GM23338 (cell line): ENCODE results near the gene MARF1. TPM values are rescaled to one million over a fixed set of nuclear protein-coding genes. Genes with fewer than 3 reads are reported as not detected.
"Not testable (repeated sequence)": the region's sequence is repeated elsewhere in the genome, so short reads cannot be mapped to it uniquely, and the experiment has no call there.

Experiments used
- ATAC-seq: fragments of 200-7000 bp; cut with Tn5 transposase; 3 replicates; pipeline ENCODE4 v1.9.1; 2020
- DNase-seq: peaks from one replicate; pipeline ENCODE4 v3.0.0-alpha.2; 2015; ENCODE audit warnings: low spot score
- H2AFZ ChIP-seq: fragments of 200-600 bp; sonication (generic); 2 replicates; pipeline ENCODE4 v1.8.0; 2016; ENCODE audit warnings: antibody characterized with exemption, mild to moderate bottlenecking, moderate library complexity
- H3F3A ChIP-seq: fragments of 200-600 bp; sonication (generic); replicated peaks from 2 replicates; pipeline ENCODE4 v1.8.0; 2017; ENCODE audit warnings: antibody characterized with exemption, mixed run types, low read depth
- H3K27ac ChIP-seq: fragments of 200-600 bp; sonication (generic); 2 replicates; pipeline ENCODE4 v1.6.1; 2016; ENCODE audit warnings: low read depth
- H3K27me3 ChIP-seq: fragments of 200-600 bp; sonication (generic); 2 replicates; pipeline ENCODE4 v1.8.0; 2016; ENCODE audit warnings: mild to moderate bottlenecking, mixed run types, moderate library complexity; ENCODE audit not compliant: insufficient read depth
- H3K36me3 ChIP-seq: fragments of 200-600 bp; sonication (generic); 2 replicates; pipeline ENCODE4 v1.8.0; 2016; ENCODE audit warnings: mild to moderate bottlenecking; ENCODE audit not compliant: insufficient read depth
- H3K4me1 ChIP-seq: fragments of 200-600 bp; sonication (generic); 2 replicates; pipeline ENCODE4 v1.8.0; 2016; ENCODE audit warnings: mild to moderate bottlenecking, moderate library complexity; ENCODE audit not compliant: insufficient read depth
- H3K4me2 ChIP-seq: fragments of 200-600 bp; sonication (generic); 2 replicates; pipeline ENCODE4 v1.7.1; 2017; ENCODE audit warnings: mixed run types
- H3K4me3 ChIP-seq: fragments of 200-600 bp; sonication (generic); 2 replicates; pipeline ENCODE4 v1.6.1; 2016; ENCODE audit warnings: mixed run types
- H3K79me2 ChIP-seq: fragments of 200-600 bp; sonication (generic); replicated peaks from 2 replicates; pipeline ENCODE4 v1.8.0; 2017; ENCODE audit warnings: mild to moderate bottlenecking; ENCODE audit not compliant: insufficient read depth
- H3K9me2 ChIP-seq: fragments of 200-600 bp; sonication (generic); 2 replicates; pipeline ENCODE4 v1.8.0; 2017; ENCODE audit not compliant: insufficient read depth
- H4K20me1 ChIP-seq: fragments of 200-600 bp; sonication (generic); replicated peaks from 2 replicates; pipeline ENCODE4 v1.8.0; 2017; ENCODE audit warnings: mild to moderate bottlenecking; ENCODE audit not compliant: insufficient read depth
- H3K27ac Mint-ChIP-seq: 2 replicates; pipeline ENCODE4 v1.8.0; 2020; ENCODE audit warnings: inconsistent platforms, mild to moderate bottlenecking, moderate library complexity, mixed read lengths
- H3K27me3 Mint-ChIP-seq: 3 replicates; pipeline ENCODE4 v1.8.0; 2022; ENCODE audit warnings: low read depth, mild to moderate bottlenecking, moderate library complexity, mixed read lengths, inconsistent platforms; ENCODE audit not compliant: insufficient read depth, poor library complexity
- H3K36me3 Mint-ChIP-seq: 3 replicates; pipeline ENCODE4 v1.8.0; 2021; ENCODE audit warnings: low read depth, mild to moderate bottlenecking, inconsistent platforms, moderate library complexity, mixed read lengths
- H3K4me1 Mint-ChIP-seq: 3 replicates; pipeline ENCODE4 v1.8.0; 2020; ENCODE audit warnings: mild to moderate bottlenecking, inconsistent platforms, mixed read lengths
- H3K4me3 Mint-ChIP-seq: 3 replicates; pipeline ENCODE4 v1.8.0; 2021; ENCODE audit warnings: moderate library complexity, mild to moderate bottlenecking, inconsistent platforms, mixed read lengths
- H3K9me3 Mint-ChIP-seq: 3 replicates; pipeline ENCODE4 v1.8.0; 2020; ENCODE audit warnings: moderate library complexity, mild to moderate bottlenecking, inconsistent platforms, mixed read lengths
- EZH2 ChIP-seq: fragments of 200-600 bp; sonication (generic); IDR thresholded peaks from one replicate; pipeline ENCODE4 v1.8.0; 2017; ENCODE audit warnings: antibody characterized with exemption, mild to moderate bottlenecking, low read depth; ENCODE audit not compliant: unreplicated experiment
- EZH2phosphoT487 ChIP-seq: fragments of 200-600 bp; sonication (generic); IDR thresholded peaks from one replicate; pipeline ENCODE4 v1.8.1; 2018; ENCODE audit warnings: antibody characterized with exemption; ENCODE audit not compliant: unreplicated experiment
- JUNB ChIP-seq: IDR thresholded peaks from one replicate; pipeline ENCODE4 v1.6.1; 2016; ENCODE audit warnings: antibody characterized with exemption; ENCODE audit not compliant: unreplicated experiment
- STAT1 ChIP-seq: IDR thresholded peaks from one replicate; pipeline ENCODE4 v1.6.1; 2016; ENCODE audit warnings: antibody characterized with exemption; ENCODE audit not compliant: unreplicated experiment
- ZNF331 ChIP-seq: fragments of 250-450 bp; sonication (Bioruptor Pico); IDR thresholded peaks from 2 replicates; pipeline ENCODE4 v1.5.0; 2020; ENCODE audit warnings: low read depth, mild to moderate bottlenecking, moderate library complexity
- polyA plus RNA-seq: library from polyadenylated mRNA; unstranded; fragments of >200 nt; fragmentation: Nextera tagmentation; extraction: Ambion mirVana; gene quantifications from 2 replicates; pipeline ENCODE4 v1.2.1, GENCODE V29; 2016
- total RNA-seq: library from RNA; depleted of rRNA; stranded (reverse); fragments of >200 nt; shearing (Covaris generic); gene quantifications from 2 replicates; pipeline ENCODE4 v1.2.3, GENCODE V29; 2014
- TF ChIP-seq, protein P1 (sequence below): IDR thresholded peaks from one replicate; pipeline ENCODE4 v1.6.1; 2018; ENCODE audit warnings: antibody characterized with exemption; ENCODE audit not compliant: unreplicated experiment
- TF ChIP-seq, protein P2 (sequence below), 2 experiments: fragments of 200-600 bp in 1 of 2; sonication (generic) in 1 of 2; conservative IDR thresholded peaks; 2 replicates each; pipeline versions ENCODE4 v1.5.1 to v1.6.1; 2016 to 2017; ENCODE audit warnings: antibody characterized with exemption in 2 of 2, low read depth in 2 of 2, mild to moderate bottlenecking in 2 of 2, moderate library complexity in 1 of 2

MARF1 gene
- total and polyA plus RNA-seq, 2 experiments from 2014 or later: 8.3 to 16.0 TPM

GRCh38 chr16:15571557-15571956 is 71.4 kb downstream of the MARF1 start (continued):
- no peak for TF ChIP-seq EZH2

DNA sequence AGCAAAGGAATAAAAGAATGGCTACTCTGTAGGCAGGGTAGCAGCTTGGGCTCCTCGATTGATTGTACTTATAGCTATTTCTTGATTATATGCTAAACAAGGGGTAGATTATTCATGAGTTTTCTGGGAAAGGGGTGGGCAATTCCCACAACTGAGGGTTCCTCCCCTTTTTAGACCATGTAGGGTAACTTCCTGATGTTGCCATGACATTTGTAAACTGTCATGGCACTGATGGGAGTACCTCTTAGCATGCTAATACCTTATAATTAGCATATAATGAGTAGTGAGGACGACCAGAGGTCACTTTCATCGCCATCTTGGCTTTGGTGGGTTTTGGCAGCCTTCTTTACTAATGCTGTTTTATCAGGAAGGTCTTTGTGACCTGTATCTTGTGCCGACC is 72.3 kb downstream of the MARF1 start:
- H3K79me2 ChIP-seq, H4K20me1 ChIP-seq, H3K4me3 ChIP-seq, H3K9me2 ChIP-seq, H3K4me2 ChIP-seq, DNase-seq, H3K27me3 ChIP-seq, H3K4me3 Mint-ChIP-seq, H3K9me3 Mint-ChIP-seq, H2AFZ ChIP-seq, H3K27ac Mint-ChIP-seq, ATAC-seq, H3F3A ChIP-seq, H3K36me3 Mint-ChIP-seq, H3K27me3 Mint-ChIP-seq, H3K27ac ChIP-seq, H3K36me3 ChIP-seq: not testable (repeated sequence)
- H3K4me1 Mint-ChIP-seq: peaks cover 22% of the 10 kb centered on the region
- H3K4me1 ChIP-seq: peaks cover 11% of the 10 kb centered on the region

- Mint-ChIP-seq H3K9me3 (no peaks in the 10 kb centered on the region), H3K27ac (no peak overlapping the region), H3K27me3 (peaks cover 7% of the 10 kb centered on the region), H3K4me1 (peaks cover 30% of the 10 kb centered on the region), H3K4me3 (no peak overlapping the region), H3K36me3 (peaks cover 5% of the 10 kb centered on the region; the same call in 1 of the 3 replicates)
- H3K9me2 ChIP-seq: no peaks in the 10 kb centered on the region
- DNase-seq: no peak
- no peaks in the 10 kb centered on the region for H3K27me3 ChIP-seq
- H3K27ac ChIP-seq: no peak overlapping the region
- peaks cover 16% of the 10 kb centered on the region for H3K4me1 ChIP-seq
- no peak overlapping the region for H3K4me3 ChIP-seq
- H3K4me2 ChIP-seq: no peak overlapping the region
- H4K20me1 ChIP-seq: no peaks in the 10 kb centered on the region
- no peaks in the 10 kb centered on the region for H3K79me2 ChIP-seq
- peaks cover 3% of the 10 kb centered on the region; the same call in 1 of the 2 replicates for H3K36me3 ChIP-seq
- ATAC-seq: no peak
- no peaks in the 10 kb centered on the region for H3F3A ChIP-seq
- TF ChIP-seq, protein P1, sequence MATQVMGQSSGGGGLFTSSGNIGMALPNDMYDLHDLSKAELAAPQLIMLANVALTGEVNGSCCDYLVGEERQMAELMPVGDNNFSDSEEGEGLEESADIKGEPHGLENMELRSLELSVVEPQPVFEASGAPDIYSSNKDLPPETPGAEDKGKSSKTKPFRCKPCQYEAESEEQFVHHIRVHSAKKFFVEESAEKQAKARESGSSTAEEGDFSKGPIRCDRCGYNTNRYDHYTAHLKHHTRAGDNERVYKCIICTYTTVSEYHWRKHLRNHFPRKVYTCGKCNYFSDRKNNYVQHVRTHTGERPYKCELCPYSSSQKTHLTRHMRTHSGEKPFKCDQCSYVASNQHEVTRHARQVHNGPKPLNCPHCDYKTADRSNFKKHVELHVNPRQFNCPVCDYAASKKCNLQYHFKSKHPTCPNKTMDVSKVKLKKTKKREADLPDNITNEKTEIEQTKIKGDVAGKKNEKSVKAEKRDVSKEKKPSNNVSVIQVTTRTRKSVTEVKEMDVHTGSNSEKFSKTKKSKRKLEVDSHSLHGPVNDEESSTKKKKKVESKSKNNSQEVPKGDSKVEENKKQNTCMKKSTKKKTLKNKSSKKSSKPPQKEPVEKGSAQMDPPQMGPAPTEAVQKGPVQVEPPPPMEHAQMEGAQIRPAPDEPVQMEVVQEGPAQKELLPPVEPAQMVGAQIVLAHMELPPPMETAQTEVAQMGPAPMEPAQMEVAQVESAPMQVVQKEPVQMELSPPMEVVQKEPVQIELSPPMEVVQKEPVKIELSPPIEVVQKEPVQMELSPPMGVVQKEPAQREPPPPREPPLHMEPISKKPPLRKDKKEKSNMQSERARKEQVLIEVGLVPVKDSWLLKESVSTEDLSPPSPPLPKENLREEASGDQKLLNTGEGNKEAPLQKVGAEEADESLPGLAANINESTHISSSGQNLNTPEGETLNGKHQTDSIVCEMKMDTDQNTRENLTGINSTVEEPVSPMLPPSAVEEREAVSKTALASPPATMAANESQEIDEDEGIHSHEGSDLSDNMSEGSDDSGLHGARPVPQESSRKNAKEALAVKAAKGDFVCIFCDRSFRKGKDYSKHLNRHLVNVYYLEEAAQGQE: no peak
- no peak for TF ChIP-seq EZH2
- no peak for TF ChIP-seq EZH2phosphoT487
- TF ChIP-seq STAT1: no peak
- H2AFZ ChIP-seq: no peak overlapping the region
Observed at GRCh38 chr16:15567823-15568222, 75.1 kb downstream of the MARF1 start.

DNA sequence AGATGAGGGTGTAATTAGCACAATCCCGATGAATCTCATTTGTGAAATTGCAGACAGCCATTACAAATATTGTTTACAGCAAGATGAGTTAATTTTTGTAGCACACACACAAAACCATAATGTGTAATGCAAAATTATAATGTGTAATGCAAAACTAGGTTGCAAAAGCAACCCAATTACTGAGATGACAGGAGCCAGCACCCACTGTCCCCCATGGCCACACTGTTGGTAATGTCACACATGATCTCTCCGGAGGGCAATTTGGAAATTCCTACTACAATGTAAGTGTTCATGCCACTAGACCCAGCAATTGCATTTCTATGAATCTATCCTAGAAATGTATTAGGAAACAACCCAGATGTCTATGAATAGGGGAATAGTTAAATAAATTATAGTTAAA is 76.9 kb downstream of the MARF1 start:
- H3K9me3 Mint-ChIP-seq: no peaks in the 10 kb centered on the region
- Histone ChIP-seq H3K9me2 (no peaks in the 10 kb centered on the region), H2AFZ (no peak overlapping the region), H3K4me3 (no peak overlapping the region), H3F3A (no peaks in the 10 kb centered on the region), H4K20me1 (no peaks in the 10 kb centered on the region), H3K4me1 (peaks cover 5% of the 10 kb centered on the region; the same call in 1 of the 2 replicates), H3K27me3 (no peaks in the 10 kb centered on the region), H3K36me3 (no peaks in the 10 kb centered on the region), H3K27ac (no peak overlapping the region), H3K79me2 (no peaks in the 10 kb centered on the region), H3K4me2 (no peak overlapping the region)
- no peak for DNase-seq
- no peak overlapping the region for H3K27ac Mint-ChIP-seq
- H3K36me3 Mint-ChIP-seq: peaks cover 5% of the 10 kb centered on the region; the same call in 1 of the 3 replicates
- H3K4me3 Mint-ChIP-seq: no peak overlapping the region
- peaks cover 3% of the 10 kb centered on the region for H3K27me3 Mint-ChIP-seq
- H3K4me1 Mint-ChIP-seq: peaks cover 16% of the 10 kb centered on the region
- no peak for ATAC-seq
- TF ChIP-seq EZH2 (no peak), EZH2phosphoT487 (no peak), JUNB (no peak), STAT1 (no peak), ZNF331 (CRISPR knock-in tag) (no peak)
- TF ChIP-seq, protein P2, sequence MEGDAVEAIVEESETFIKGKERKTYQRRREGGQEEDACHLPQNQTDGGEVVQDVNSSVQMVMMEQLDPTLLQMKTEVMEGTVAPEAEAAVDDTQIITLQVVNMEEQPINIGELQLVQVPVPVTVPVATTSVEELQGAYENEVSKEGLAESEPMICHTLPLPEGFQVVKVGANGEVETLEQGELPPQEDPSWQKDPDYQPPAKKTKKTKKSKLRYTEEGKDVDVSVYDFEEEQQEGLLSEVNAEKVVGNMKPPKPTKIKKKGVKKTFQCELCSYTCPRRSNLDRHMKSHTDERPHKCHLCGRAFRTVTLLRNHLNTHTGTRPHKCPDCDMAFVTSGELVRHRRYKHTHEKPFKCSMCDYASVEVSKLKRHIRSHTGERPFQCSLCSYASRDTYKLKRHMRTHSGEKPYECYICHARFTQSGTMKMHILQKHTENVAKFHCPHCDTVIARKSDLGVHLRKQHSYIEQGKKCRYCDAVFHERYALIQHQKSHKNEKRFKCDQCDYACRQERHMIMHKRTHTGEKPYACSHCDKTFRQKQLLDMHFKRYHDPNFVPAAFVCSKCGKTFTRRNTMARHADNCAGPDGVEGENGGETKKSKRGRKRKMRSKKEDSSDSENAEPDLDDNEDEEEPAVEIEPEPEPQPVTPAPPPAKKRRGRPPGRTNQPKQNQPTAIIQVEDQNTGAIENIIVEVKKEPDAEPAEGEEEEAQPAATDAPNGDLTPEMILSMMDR (conservative IDR thresholded peaks at IDR 0.05; ENCODE audit: low read depth in 2 of 2): no peak
